Erythroblast (primary cell): Measurements from ENCODE around the gene MOBP.

Experiments used
- GATA1 ChIP-seq: IDR thresholded peaks from 2 replicates; pipeline ENCODE4 v1.6.1; 2011; ENCODE audit warnings: low read depth, mild to moderate bottlenecking, control low read depth, low read length, moderate library complexity
- POLR2A ChIP-seq: IDR thresholded peaks from 2 replicates; pipeline ENCODE4 v1.6.1; 2011; ENCODE audit warnings: mild to moderate bottlenecking, low read length

DNA sequence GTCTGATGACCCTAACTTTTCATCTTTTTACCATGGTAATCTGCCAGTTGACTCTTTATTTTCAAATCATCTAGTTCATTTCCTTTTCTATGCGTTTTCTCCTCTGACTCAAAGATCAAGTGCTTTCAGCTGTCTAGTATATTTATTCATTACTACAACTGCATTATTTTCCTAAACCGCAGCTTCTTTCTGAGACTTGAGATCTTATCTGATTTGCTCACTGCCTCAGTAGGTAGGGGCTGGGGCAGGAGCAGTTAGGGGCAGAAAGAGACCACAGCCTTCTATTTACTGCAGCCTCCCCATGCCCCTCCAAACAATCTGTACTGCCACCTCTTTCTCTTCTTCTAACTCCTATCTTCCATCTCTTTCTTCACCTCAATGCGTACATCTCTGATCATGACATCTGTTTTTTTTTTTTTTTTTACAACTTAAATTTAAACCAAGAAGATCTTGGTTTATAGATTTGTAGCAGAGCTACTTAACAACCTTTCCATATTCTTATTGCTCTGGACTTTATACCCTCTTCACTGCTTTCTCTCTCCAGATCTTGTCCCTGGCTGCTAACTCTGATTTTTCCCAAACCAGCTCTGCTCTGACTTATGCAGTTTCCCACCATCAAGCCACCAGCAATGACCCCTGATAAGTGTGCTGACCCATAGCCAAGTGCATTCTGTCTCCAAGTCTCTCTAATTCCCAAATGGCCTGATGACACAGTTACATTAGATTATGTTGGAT, 52.2 kb downstream of the MOBP start:
- TF ChIP-seq POLR2A (no peak), GATA1 (no peak)
